ENCODE measurements around the gene TMEM231. TPM values are rescaled to one million over a fixed set of nuclear protein-coding genes. Genes with fewer than 3 reads are reported as not detected.

The TMEM231 gene
- total and polyA plus RNA-seq, 10 donors: 2.2 to 6.7 (median 3.4) TPM

GRCh38 chr16:75573955-75574354, 17.9 kb upstream of the TMEM231 start:
- Histone ChIP-seq H3K27me3 (replicated peaks in 1 of 7) (no peaks in the 10 kb centered on the region), H3K4me3 (no peak overlapping the region), H3K4me1 (peaks cover 18 to 88% (median 63%) of the 10 kb centered on the region in 6 donors), H3K36me3 (peaks cover 0 to 100% (median 93%) of the 10 kb centered on the region in 6 donors), H3K27ac (peak overlapping the region in 1 of 8 donors; percentile 26), H3K9me3 (no peaks in the 10 kb centered on the region)
- WGBS, 5 donors: 88 to 97% (median 89%) methylated on average over 5 of the region's 5 CpGs
- intact Hi-C loops (cut with DNase I; ENCODE audit: low total_unique reads): no loop called here
- TF ChIP-seq CTCF (IDR thresholded peaks at IDR 0.05 in 8 of 11, conservative IDR thresholded peaks at IDR 0.05 in 3 of 11) (no peak), POLR2AphosphoS5 (IDR thresholded peaks at IDR 0.05) (no peak), POLR2A (IDR thresholded peaks at IDR 0.05) (no peak)
- no peak for DNase-seq

GRCh38 chr16:75572864-75573542, 17.0 kb upstream of the TMEM231 start:
- intact Hi-C loops (cut with DNase I; ENCODE audit: low total_unique reads): no loop called here
- Histone ChIP-seq H3K27me3 (replicated peaks in 1 of 7) (no peaks in the 10 kb centered on the region), H3K4me1 (peaks cover 25 to 96% (median 72%) of the 10 kb centered on the region in 6 donors), H3K9me3 (no peaks in the 10 kb centered on the region), H3K27ac (peak overlapping the region in 2 of 8 donors; percentile 7 to 26), H3K36me3 (peaks cover 0 to 100% (median 93%) of the 10 kb centered on the region in 6 donors), H3K4me3 (no peak overlapping the region)
- no peak for TF ChIP-seq POLR2AphosphoS5 (IDR thresholded peaks at IDR 0.05)
- TF ChIP-seq CTCF (IDR thresholded peaks at IDR 0.05 in 8 of 11, conservative IDR thresholded peaks at IDR 0.05 in 3 of 11): no peak
- no peak for TF ChIP-seq POLR2A (IDR thresholded peaks at IDR 0.05)
- DNase-seq: no peak
- 61 to 80% (median 77%) methylated on average over 2 to 3 of the region's 3 CpGs for WGBS, 5 donors

- no peak overlapping the region for H3K4me3 ChIP-seq
- TF ChIP-seq CTCF (IDR thresholded peaks at IDR 0.05 in 8 of 11, conservative IDR thresholded peaks at IDR 0.05 in 3 of 11) (no peak), POLR2AphosphoS5 (IDR thresholded peaks at IDR 0.05) (no peak), POLR2A (IDR thresholded peaks at IDR 0.05) (no peak)
- H3K9me3 ChIP-seq: no peaks in the 10 kb centered on the region
- WGBS, 5 donors: 57 to 67% (median 59%) methylated on average over 5 of the region's 5 CpGs
- H3K36me3 ChIP-seq: peaks cover 0 to 82% (median 72%) of the 10 kb centered on the region in 6 donors
- H3K27ac ChIP-seq: peak overlapping the region in 6 of 8 donors; percentile 45 to 67 (median 60)
- no peak for DNase-seq
- intact Hi-C loops (cut with DNase I; ENCODE audit: low total_unique reads): no loop called here
- H3K4me1 ChIP-seq: peaks cover 38 to 90% (median 77%) of the 10 kb centered on the region in 6 donors
- no peaks in the 10 kb centered on the region for H3K27me3 ChIP-seq (replicated peaks in 1 of 7)
These were observed 14.5 kb upstream of the TMEM231 start for GRCh38 chr16:75570396-75571065.

- intact Hi-C loops (cut with DNase I; ENCODE audit: low total_unique reads): loop anchor here (5.0 kb wide), 1 partner anchor 54 kb away; the partner anchor contains the start of gene ADAT1
- peaks cover 40 to 80% (median 67%) of the 10 kb centered on the region in 6 donors for H3K4me1 ChIP-seq
- TF ChIP-seq POLR2A (IDR thresholded peaks at IDR 0.05) (no peak), CTCF (IDR thresholded peaks at IDR 0.05 in 8 of 11, conservative IDR thresholded peaks at IDR 0.05 in 3 of 11) (no peak), POLR2AphosphoS5 (IDR thresholded peaks at IDR 0.05) (no peak)
- peak overlapping the region in 2 of 8 donors; percentile 78 to 97 for H3K4me3 ChIP-seq
- H3K27me3 ChIP-seq (replicated peaks in 1 of 7): no peaks in the 10 kb centered on the region
- no peak for DNase-seq
- H3K36me3 ChIP-seq: peaks cover 0 to 55% (median 47%) of the 10 kb centered on the region in 6 donors
- WGBS, 5 donors: 81 to 94% (median 81%) methylated on average over 4 of the region's 4 CpGs
- H3K9me3 ChIP-seq: no peaks in the 10 kb centered on the region
- peak overlapping the region in 3 of 8 donors; percentile 28 to 67 (median 65) for H3K27ac ChIP-seq
These were observed 11.9 kb upstream of the TMEM231 start for GRCh38 chr16:75567911-75568310.

Measured in spleen (tissue), 11 donors.